Measurements from ENCODE around the gene PAX6. TPM values are rescaled to one million over a fixed set of nuclear protein-coding genes. Genes with fewer than 3 reads are reported as not detected.
A peak's percentile ranks its signal among the peaks of the same experiment; 100 is the strongest.

The PAX6 gene
- total RNA-seq, 6 donors from 2014 or later, result not detected

DNA sequence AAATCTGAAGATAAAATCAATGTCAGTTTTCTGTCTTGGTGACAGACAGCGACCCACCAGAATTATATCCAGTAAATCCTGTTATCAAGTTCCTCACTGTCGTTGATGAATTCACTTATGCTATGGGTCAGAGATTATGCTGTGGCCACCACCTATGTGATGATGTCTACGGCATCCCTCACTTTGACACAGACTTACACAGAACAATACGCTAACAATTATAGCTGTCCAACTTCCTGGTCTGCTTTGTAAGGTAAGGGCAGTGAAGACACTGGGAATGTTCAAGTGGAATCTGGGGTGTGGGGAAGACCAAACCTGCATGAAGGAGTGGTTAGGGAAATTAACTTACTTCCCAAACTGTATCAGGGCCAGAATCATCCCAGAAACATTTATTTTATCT lies 19.3 kb upstream of the PAX6 start:
- ATAC-seq (ENCODE audit: low FRiP score in 2 of 2), result no peak
- H3K4me3 ChIP-seq, result no peak overlapping the region
- WGBS, 2 donors, result 73 to 78% methylated on average over 4 of the region's 4 CpGs
- no peak for DNase-seq
- TF ChIP-seq POLR2A (IDR thresholded peaks at IDR 0.05) (no peak), CTCF (IDR thresholded peaks at IDR 0.05) (no peak), POLR2AphosphoS5 (IDR thresholded peaks at IDR 0.05) (no peak), EP300 (IDR thresholded peaks at IDR 0.05) (no peak)
- no peaks in the 10 kb centered on the region for H3K9me3 ChIP-seq
- no peaks in the 10 kb centered on the region for H3K36me3 ChIP-seq
- H3K27ac ChIP-seq, result no peak overlapping the region
- H3K4me1 ChIP-seq, result peaks cover 0 to 17% (median 3%) of the 10 kb centered on the region in 4 donors
- H3K27me3 ChIP-seq, result peaks cover 0 to 44% (median 14%) of the 10 kb centered on the region in 4 donors

GRCh38 chr11:31828217-31828616 lies 17.1 kb upstream of the PAX6 start:
- H3K27ac ChIP-seq, result no peak overlapping the region
- no peak for ATAC-seq (ENCODE audit: low FRiP score in 2 of 2)
- no peaks in the 10 kb centered on the region for H3K36me3 ChIP-seq
- H3K4me3 ChIP-seq, result no peak overlapping the region
- peaks cover 0 to 24% (median 3%) of the 10 kb centered on the region in 4 donors for H3K4me1 ChIP-seq
- peaks cover 2 to 64% (median 31%) of the 10 kb centered on the region in 4 donors for H3K27me3 ChIP-seq
- TF ChIP-seq POLR2A (IDR thresholded peaks at IDR 0.05) (no peak), CTCF (IDR thresholded peaks at IDR 0.05) (no peak), EP300 (IDR thresholded peaks at IDR 0.05) (no peak), POLR2AphosphoS5 (IDR thresholded peaks at IDR 0.05) (no peak)
- 22 to 23% methylated on average over 7 of the region's 7 CpGs for WGBS, 2 donors
- no peaks in the 10 kb centered on the region for H3K9me3 ChIP-seq
- no peak for DNase-seq

GRCh38 chr11:31827455-31828206 lies 16.5 kb upstream of the PAX6 start:
- no peak for ATAC-seq (ENCODE audit: low FRiP score in 2 of 2)
- no peak overlapping the region for H3K27ac ChIP-seq
- H3K36me3 ChIP-seq, result no peaks in the 10 kb centered on the region
- no peak for DNase-seq
- H3K27me3 ChIP-seq, result peaks cover 2 to 69% (median 36%) of the 10 kb centered on the region in 4 donors
- peaks cover 0 to 24% (median 3%) of the 10 kb centered on the region in 4 donors for H3K4me1 ChIP-seq
- WGBS, 2 donors, result 6 to 8% methylated on average over 14 to 18 of the region's 18 CpGs
- no peak overlapping the region for H3K4me3 ChIP-seq
- H3K9me3 ChIP-seq, result no peaks in the 10 kb centered on the region
- TF ChIP-seq POLR2AphosphoS5 (IDR thresholded peaks at IDR 0.05) (no peak), EP300 (IDR thresholded peaks at IDR 0.05) (no peak), POLR2A (IDR thresholded peaks at IDR 0.05) (no peak), CTCF (IDR thresholded peaks at IDR 0.05) (no peak)

GRCh38 chr11:31826536-31827438 lies 15.7 kb upstream of the PAX6 start:
- TF ChIP-seq POLR2A (IDR thresholded peaks at IDR 0.05), result no peak
- TF ChIP-seq EP300 (IDR thresholded peaks at IDR 0.05), result no peak
- TF ChIP-seq CTCF (IDR thresholded peaks at IDR 0.05), result no peak
- TF ChIP-seq POLR2AphosphoS5 (IDR thresholded peaks at IDR 0.05), result no peak
- WGBS, 2 donors, result 10 to 13% methylated on average over 35 to 55 of the region's 55 CpGs
- Histone ChIP-seq H3K27me3 (peaks cover 2 to 78% (median 40%) of the 10 kb centered on the region in 4 donors), H3K9me3 (no peaks in the 10 kb centered on the region), H3K36me3 (no peaks in the 10 kb centered on the region), H3K4me1 (peaks cover 0 to 24% (median 3%) of the 10 kb centered on the region in 4 donors), H3K4me3 (no peak overlapping the region), H3K27ac (no peak overlapping the region)
- ATAC-seq (ENCODE audit: low FRiP score in 2 of 2), result no peak
- DNase-seq, result peak in 1 of 2 donors; percentile 75
